ENCODE results near the gene ZSCAN22. TPM values are rescaled to one million over a fixed set of nuclear protein-coding genes. Genes with fewer than 3 reads are reported as not detected.

The ZSCAN22 gene
- total and polyA plus RNA-seq, 2 of the 13 experiments (the other 11 are each of a cell fraction or from before 2014, with no cell fraction given), result 2.5 to 3.5 TPM

DNA sequence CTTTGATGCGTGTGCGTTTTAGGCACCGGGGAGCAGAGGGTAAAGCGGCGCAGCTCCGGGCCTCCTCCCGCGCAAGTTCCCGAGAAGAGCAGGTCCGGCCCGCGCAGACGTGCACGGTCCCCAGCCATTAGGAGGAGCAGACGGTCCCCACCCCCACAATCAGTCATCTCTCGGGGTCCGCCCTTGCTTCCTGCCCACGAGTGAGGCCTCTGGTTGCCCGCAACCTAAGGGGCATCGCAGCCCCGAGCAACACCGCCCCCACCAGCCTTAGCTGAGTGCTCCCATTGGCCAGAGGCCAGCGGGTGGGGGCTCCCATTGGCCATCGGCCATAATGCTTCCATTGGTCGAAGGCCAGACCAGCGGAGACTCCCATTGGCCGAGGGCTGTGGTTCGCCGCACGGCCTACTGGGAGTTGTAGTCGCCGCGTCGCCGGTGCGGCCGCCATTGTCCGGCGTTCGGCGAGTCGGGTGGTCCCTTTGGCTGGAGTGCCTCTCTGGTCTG is 48.2 kb upstream of the ZSCAN22 start, which contains the start of gene ZNF8 (continued):
- TF ChIP-seq YY1 (IDR thresholded peaks at IDR 0.05; ENCODE audit: insufficient read depth, insufficient replicate concordance, low read depth, low read length) (peak; percentile 97), ZNF235 (CRISPR knock-in tag; IDR thresholded peaks at IDR 0.05; ENCODE audit: borderline replicate concordance) (no peak), NFATC3 (CRISPR knock-in tag; IDR thresholded peaks at IDR 0.05) (no peak), TOE1 (CRISPR knock-in tag; IDR thresholded peaks at IDR 0.05) (no peak), EZH2 (conservative IDR thresholded peaks at IDR 0.05; ENCODE audit: low read depth, low read length) (no peak), RXRB (CRISPR knock-in tag; IDR thresholded peaks at IDR 0.05; ENCODE audit: borderline replicate concordance) (peak; percentile 54; the same call in 1 of the 2 replicates), ZNF382 (CRISPR knock-in tag; IDR thresholded peaks at IDR 0.05; ENCODE audit: borderline replicate concordance) (no peak), SPEN (CRISPR knock-in tag; IDR thresholded peaks at IDR 0.05; ENCODE audit: low read depth) (no peak; the same call in 1 of the 2 replicates), ZNF251 (CRISPR knock-in tag; IDR thresholded peaks at IDR 0.05) (no peak), ZBTB42 (CRISPR knock-in tag; IDR thresholded peaks at IDR 0.05) (no peak), ZNF292 (CRISPR knock-in tag; IDR thresholded peaks at IDR 0.05; ENCODE audit: borderline replicate concordance, low read depth) (no peak), ZNF350 (CRISPR knock-in tag; IDR thresholded peaks at IDR 0.05; ENCODE audit: borderline replicate concordance, low read depth) (peak; percentile 87), ZFP41 (CRISPR knock-in tag; IDR thresholded peaks at IDR 0.05; ENCODE audit: borderline replicate concordance) (0 out of 2 replicates have a peak, but pooled peaks have one; percentile 7), EHMT2 (IDR thresholded peaks at IDR 0.05; ENCODE audit: borderline replicate concordance, low read depth, low read length) (no peak; the same call in 1 of the 2 replicates)
- TF ChIP-seq, protein P1, sequence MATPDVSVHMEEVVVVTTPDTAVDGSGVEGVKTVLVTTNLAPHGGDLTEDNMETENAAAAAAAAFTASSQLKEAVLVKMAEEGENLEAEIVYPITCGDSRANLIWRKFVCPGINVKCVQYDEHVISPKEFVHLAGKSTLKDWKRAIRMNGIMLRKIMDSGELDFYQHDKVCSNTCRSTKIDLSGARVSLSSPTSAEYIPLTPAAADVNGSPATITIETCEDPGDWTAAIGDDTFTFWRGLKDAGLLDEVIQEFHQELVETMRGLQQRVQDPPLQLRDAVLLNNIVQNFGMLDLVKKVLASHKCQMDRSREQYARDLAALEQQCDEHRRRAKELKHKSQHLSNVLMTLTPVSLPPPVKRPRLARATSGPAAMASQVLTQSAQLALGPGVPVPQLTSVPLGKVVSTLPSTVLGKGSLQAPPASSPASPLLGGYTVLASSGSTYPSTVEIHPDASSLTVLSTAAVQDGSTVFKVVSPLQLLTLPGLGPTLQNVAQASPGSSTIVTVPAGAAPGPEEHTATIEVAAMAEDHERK (CRISPR knock-in tag; IDR thresholded peaks at IDR 0.05; ENCODE audit: low read depth), result no peak
- TF ChIP-seq, protein P2, sequence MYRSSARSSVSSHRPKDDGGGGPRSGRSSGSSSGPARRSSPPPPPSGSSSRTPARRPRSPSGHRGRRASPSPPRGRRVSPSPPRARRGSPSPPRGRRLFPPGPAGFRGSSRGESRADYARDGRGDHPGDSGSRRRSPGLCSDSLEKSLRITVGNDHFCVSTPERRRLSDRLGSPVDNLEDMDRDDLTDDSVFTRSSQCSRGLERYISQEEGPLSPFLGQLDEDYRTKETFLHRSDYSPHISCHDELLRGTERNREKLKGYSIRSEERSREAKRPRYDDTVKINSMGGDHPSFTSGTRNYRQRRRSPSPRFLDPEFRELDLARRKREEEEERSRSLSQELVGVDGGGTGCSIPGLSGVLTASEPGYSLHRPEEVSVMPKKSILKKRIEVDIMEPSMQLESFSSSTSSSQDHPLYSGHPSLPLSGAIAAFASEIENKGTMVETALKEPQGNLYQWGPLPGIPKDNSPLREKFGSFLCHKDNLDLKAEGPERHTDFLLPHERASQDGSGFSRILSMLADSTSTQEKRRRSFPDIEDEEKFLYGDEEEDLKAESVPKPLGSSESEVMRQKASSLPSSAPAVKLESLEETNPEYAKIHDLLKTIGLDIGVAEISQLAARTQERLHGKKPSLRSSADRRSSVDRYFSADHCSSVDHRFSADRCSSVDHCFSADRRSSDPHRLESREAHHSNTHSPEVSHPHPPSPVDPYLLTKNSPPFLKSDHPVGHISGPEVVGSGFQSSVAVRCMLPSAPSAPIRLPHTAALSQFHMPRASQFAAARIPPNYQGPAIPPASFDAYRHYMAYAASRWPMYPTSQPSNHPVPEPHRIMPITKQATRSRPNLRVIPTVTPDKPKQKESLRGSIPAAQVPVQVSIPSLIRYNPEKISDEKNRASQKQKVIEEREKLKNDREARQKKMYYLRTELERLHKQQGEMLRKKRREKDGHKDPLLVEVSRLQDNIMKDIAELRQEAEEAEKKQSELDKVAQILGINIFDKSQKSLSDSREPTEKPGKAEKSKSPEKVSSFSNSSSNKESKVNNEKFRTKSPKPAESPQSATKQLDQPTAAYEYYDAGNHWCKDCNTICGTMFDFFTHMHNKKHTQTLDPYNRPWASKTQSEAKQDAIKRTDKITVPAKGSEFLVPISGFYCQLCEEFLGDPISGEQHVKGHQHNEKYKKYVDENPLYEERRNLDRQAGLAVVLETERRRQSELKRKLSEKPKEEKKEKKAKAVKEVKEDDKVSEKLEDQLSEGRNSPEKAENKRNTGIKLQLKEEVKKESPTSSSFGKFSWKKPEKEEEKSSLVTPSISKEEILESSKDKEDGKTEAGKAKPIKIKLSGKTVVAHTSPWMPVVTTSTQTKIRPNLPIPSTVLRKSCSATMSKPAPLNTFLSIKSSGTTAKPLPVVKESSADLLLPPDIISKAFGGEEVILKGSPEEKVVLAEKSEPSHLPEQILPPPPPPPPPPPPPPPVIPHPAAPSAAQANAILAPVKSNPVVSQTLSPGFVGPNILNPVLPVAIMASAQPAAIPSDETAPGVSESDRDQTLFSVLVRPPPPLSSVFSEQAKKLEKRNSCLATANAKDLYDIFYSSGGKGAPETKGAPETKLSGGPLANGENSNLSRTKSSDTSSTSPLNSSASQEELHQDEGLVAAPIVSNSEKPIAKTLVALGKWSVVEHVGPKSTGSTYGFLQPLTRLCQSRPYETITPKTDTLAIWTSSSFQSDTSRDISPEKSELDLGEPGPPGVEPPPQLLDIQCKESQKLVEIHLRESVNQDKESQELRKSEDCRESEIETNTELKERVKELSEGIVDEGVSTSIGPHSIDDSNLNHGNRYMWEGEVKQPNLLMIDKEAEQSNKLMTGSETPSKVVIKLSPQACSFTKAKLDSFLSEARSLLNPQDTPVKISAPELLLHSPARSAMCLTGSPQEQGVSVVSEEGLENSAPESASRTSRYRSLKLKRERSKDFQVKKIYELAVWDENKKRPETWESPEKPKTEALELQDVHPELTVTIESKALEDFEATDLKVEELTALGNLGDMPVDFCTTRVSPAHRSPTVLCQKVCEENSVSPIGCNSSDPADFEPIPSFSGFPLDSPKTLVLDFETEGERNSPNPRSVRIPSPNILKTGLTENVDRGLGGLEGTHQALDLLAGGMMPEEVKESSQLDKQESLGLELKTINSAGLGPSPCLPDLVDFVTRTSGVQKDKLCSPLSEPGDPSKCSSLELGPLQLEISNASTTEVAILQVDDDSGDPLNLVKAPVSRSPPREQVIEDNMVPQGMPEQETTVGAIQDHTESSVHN (CRISPR knock-in tag; IDR thresholded peaks at IDR 0.05), result peak; percentile 45; the same call in 1 of the 2 replicates
- TF ChIP-seq, protein P3, sequence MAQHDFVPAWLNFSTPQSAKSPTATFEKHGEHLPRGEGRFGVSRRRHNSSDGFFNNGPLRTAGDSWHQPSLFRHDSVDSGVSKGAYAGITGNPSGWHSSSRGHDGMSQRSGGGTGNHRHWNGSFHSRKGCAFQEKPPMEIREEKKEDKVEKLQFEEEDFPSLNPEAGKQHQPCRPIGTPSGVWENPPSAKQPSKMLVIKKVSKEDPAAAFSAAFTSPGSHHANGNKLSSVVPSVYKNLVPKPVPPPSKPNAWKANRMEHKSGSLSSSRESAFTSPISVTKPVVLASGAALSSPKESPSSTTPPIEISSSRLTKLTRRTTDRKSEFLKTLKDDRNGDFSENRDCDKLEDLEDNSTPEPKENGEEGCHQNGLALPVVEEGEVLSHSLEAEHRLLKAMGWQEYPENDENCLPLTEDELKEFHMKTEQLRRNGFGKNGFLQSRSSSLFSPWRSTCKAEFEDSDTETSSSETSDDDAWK (CRISPR knock-in tag; IDR thresholded peaks at IDR 0.05), result no peak
- TF ChIP-seq, protein P4, sequence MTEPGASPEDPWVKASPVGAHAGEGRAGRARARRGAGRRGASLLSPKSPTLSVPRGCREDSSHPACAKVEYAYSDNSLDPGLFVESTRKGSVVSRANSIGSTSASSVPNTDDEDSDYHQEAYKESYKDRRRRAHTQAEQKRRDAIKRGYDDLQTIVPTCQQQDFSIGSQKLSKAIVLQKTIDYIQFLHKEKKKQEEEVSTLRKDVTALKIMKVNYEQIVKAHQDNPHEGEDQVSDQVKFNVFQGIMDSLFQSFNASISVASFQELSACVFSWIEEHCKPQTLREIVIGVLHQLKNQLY (CRISPR knock-in tag; IDR thresholded peaks at IDR 0.05), result peak; percentile 44; the same call in 1 of the 2 replicates
